ENCODE results near the gene PKD1.

The PKD1 gene

GRCh38 chr16:2170587-2171435 lies 35.1 kb upstream of the PKD1 start:
- in situ Hi-C loops (cut with MboI; ENCODE audit: low sequenced_read_pairs, unreplicated experiment): no loop called here
- no peak for TF ChIP-seq CTCF (IDR thresholded peaks at IDR 0.05; ENCODE audit: borderline replicate concordance, control extremely low read depth, extremely low read depth, insufficient read depth, missing control alignments)
- no peak for DNase-seq (ENCODE audit: low spot score)

- DNase-seq (ENCODE audit: low spot score): no peak
- in situ Hi-C loops (cut with MboI; ENCODE audit: low sequenced_read_pairs, unreplicated experiment): no loop called here
- TF ChIP-seq CTCF (IDR thresholded peaks at IDR 0.05; ENCODE audit: borderline replicate concordance, control extremely low read depth, extremely low read depth, insufficient read depth, missing control alignments): no peak
Measured at GRCh38 chr16:2170080-2170479, 34.4 kb upstream of the PKD1 start.

GRCh38 chr16:2167068-2167638 lies 31.5 kb upstream of the PKD1 start:
- in situ Hi-C loops (cut with MboI; ENCODE audit: low sequenced_read_pairs, unreplicated experiment): no loop called here
- TF ChIP-seq CTCF (IDR thresholded peaks at IDR 0.05; ENCODE audit: borderline replicate concordance, control extremely low read depth, extremely low read depth, insufficient read depth, missing control alignments): no peak
- no peak for DNase-seq (ENCODE audit: low spot score)

- no peak for TF ChIP-seq CTCF (IDR thresholded peaks at IDR 0.05; ENCODE audit: borderline replicate concordance, control extremely low read depth, extremely low read depth, insufficient read depth, missing control alignments)
- DNase-seq (ENCODE audit: low spot score): no peak
- in situ Hi-C loops (cut with MboI; ENCODE audit: low sequenced_read_pairs, unreplicated experiment): no loop called here
Measured at GRCh38 chr16:2166263-2167067, 30.8 kb upstream of the PKD1 start.

DNA sequence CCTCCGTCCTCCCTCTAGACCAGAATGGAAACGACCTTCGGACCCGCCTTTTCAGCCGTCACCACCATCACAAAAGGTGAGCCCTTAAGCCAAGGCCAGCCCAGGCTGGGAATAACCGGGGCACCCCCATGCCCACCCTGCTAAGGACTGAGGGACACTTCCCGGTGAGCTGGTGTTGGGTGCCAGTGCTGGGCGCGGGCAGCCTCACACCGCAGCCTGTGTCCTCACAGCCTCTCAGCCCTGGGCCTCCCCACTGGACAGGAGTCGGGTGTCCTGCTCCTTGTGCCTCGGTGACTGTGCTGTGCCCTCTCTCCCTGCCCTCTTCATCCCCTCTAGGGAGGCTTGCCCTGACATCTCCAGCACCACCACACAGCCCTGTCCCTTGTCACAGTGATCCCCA lies 30.2 kb upstream of the PKD1 start:
- in situ Hi-C loops (cut with MboI; ENCODE audit: low sequenced_read_pairs, unreplicated experiment): no loop called here
- no peak for TF ChIP-seq CTCF (IDR thresholded peaks at IDR 0.05; ENCODE audit: borderline replicate concordance, control extremely low read depth, extremely low read depth, insufficient read depth, missing control alignments)
- DNase-seq (ENCODE audit: low spot score): no peak

- no peak for DNase-seq (ENCODE audit: low spot score)
- no peak for TF ChIP-seq CTCF (IDR thresholded peaks at IDR 0.05; ENCODE audit: borderline replicate concordance, control extremely low read depth, extremely low read depth, insufficient read depth, missing control alignments)
- in situ Hi-C loops (cut with MboI; ENCODE audit: low sequenced_read_pairs, unreplicated experiment): no loop called here
Measured at GRCh38 chr16:2163211-2163881, 27.6 kb upstream of the PKD1 start.

All from GM13976 (cell line).